Tibial artery (tissue), 4 donors: Measurements from ENCODE around the gene GALNT14.

Experiments
- DNase-seq, 2 donors: peaks; one replicate each; pipeline ENCODE4 v3.0.0-alpha.2; 2019
- H3K27ac ChIP-seq, 2 donors: fragments of 200-600 bp; sonication (generic) in 1 of 2; 1 replicate in 1 of 2; 2 replicates in 1 of 2; pipeline ENCODE4 v1.5.1; 2018 to 2019; ENCODE audit warnings: mild to moderate bottlenecking in 1 of 2
- H3K27me3 ChIP-seq, 2 donors: fragments of 200-600 bp; sonication (generic) in 1 of 2; one replicate each; pipeline versions ENCODE4 v1.5.1 to v1.6.0; 2016 to 2019
- H3K36me3 ChIP-seq, 3 donors: fragments of 200-600 bp; sonication (generic) in 2 of 3; one replicate each; pipeline ENCODE4 v1.5.1; 2016 to 2019; ENCODE audit warnings: mild to moderate bottlenecking in 2 of 3
- H3K4me1 ChIP-seq, 4 donors: fragments of 200-600 bp; sonication (generic) in 2 of 4; 1 replicate in 3 of 4; 2 replicates in 1 of 4; pipeline ENCODE4 v1.5.1; 2016 to 2019
- H3K4me3 ChIP-seq, 2 donors: fragments of 200-600 bp; sonication (generic) in 1 of 2; 1 replicate in 1 of 2; 2 replicates in 1 of 2; pipeline ENCODE4 v1.5.1; 2018 to 2019; ENCODE audit warnings: mild to moderate bottlenecking in 2 of 2
- H3K9me3 ChIP-seq, 3 donors: fragments of 200-600 bp; sonication (generic) in 1 of 3; one replicate each; pipeline ENCODE4 v1.5.1; 2016 to 2019
- intact Hi-C: fragments of 100-400 bp; cut with DNase I; formaldehyde crosslinking; loops from one replicate; pipeline ENCODE4 v1.15.0; 2023; ENCODE audit warnings: low total_unique reads
- TF ChIP-seq, protein P1 (sequence below), 2 experiments: fragments of 200-600 bp in 1 of 2; fragments of 450-650 bp in 1 of 2; IDR thresholded peaks; one replicate each; pipeline ENCODE4 v1.5.1; 2017 to 2019; ENCODE audit warnings: antibody characterized with exemption in 2 of 2, mild to moderate bottlenecking in 1 of 2, moderate library complexity in 1 of 2

The GALNT14 gene

DNA sequence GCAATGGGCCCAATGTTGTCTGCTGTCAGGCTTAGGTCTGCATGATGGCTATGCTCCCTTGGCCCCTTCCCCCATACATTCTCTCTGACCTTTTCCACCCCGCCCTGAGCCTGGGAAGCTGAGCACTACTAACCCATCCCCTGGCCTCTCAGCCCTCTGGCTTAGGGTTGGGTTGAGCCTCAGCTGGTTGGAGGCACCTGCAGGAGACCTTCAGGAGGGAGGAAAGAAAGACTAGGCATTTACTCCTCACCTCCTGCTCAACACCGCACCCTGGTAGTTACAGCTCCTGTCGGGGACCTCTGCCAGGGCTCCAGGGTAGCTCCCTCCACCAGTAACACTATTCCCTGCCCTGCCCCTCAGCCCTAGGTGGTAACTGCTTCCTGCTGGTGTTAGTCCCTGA lies 80.5 kb downstream of the GALNT14 start:
- TF ChIP-seq, protein P1, sequence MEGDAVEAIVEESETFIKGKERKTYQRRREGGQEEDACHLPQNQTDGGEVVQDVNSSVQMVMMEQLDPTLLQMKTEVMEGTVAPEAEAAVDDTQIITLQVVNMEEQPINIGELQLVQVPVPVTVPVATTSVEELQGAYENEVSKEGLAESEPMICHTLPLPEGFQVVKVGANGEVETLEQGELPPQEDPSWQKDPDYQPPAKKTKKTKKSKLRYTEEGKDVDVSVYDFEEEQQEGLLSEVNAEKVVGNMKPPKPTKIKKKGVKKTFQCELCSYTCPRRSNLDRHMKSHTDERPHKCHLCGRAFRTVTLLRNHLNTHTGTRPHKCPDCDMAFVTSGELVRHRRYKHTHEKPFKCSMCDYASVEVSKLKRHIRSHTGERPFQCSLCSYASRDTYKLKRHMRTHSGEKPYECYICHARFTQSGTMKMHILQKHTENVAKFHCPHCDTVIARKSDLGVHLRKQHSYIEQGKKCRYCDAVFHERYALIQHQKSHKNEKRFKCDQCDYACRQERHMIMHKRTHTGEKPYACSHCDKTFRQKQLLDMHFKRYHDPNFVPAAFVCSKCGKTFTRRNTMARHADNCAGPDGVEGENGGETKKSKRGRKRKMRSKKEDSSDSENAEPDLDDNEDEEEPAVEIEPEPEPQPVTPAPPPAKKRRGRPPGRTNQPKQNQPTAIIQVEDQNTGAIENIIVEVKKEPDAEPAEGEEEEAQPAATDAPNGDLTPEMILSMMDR (IDR thresholded peaks at IDR 0.05), result no peak
- H3K27me3 ChIP-seq, result no peaks in the 10 kb centered on the region
- DNase-seq, result no peak
- no peak overlapping the region for H3K4me3 ChIP-seq
- H3K4me1 ChIP-seq, result no peaks in the 10 kb centered on the region
- intact Hi-C loops, result no loop called here
- H3K27ac ChIP-seq, result no peak overlapping the region
- no peaks in the 10 kb centered on the region for H3K9me3 ChIP-seq
- no peaks in the 10 kb centered on the region for H3K36me3 ChIP-seq

DNA sequence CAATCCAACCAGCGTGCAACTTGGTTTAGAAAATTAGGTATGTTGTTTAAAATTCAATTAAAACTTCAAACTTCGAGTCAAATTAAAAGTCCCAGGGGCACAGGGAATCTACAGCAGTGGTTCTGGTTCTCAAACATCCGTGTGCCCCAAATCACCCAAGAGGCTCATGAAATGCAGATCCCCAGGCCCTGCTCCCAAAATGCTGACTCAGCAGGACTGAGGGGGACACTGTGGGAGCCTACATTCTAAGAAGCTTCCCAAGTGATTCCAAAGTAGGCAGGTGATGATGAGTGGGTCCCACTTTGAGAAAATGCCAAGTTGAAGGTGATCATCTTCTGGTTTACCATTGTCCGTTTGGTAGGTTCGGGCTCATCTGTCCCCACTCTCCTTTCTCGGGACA lies 82.3 kb downstream of the GALNT14 start:
- TF ChIP-seq, protein P1 (IDR thresholded peaks at IDR 0.05), result no peak
- no peak overlapping the region for H3K27ac ChIP-seq
- H3K4me3 ChIP-seq, result no peak overlapping the region
- no peaks in the 10 kb centered on the region for H3K27me3 ChIP-seq
- no peak for DNase-seq
- no peaks in the 10 kb centered on the region for H3K4me1 ChIP-seq
- H3K9me3 ChIP-seq, result no peaks in the 10 kb centered on the region
- intact Hi-C loops, result no loop called here
- no peaks in the 10 kb centered on the region for H3K36me3 ChIP-seq

DNA sequence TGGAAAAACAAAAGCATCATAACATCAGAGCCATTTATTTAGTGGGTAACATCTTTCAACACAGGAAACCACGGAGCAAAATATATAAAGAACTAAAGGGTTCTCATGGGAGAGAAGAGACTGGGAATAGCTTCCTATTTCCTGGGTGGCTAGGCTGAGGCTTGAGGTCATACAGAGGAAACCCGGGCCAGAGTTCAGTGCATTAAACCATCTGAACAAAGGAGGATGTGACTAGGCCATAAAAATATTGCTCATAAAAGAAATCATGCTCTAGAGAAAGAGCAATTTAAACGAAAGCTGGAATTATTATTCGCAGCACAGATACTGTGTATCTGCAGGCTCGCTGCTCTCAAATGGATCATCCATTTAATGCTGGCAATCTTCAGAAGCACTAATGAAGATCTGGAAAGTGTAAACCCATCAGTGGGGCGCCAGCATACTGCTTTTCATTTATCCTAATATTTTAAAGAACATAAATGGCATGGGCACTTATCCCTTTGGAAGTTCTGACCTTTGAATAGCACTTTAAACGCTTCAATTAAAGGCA lies 83.3 kb downstream of the GALNT14 start:
- intact Hi-C loops, result no loop called here
- H3K27ac ChIP-seq, result no peak overlapping the region

DNA sequence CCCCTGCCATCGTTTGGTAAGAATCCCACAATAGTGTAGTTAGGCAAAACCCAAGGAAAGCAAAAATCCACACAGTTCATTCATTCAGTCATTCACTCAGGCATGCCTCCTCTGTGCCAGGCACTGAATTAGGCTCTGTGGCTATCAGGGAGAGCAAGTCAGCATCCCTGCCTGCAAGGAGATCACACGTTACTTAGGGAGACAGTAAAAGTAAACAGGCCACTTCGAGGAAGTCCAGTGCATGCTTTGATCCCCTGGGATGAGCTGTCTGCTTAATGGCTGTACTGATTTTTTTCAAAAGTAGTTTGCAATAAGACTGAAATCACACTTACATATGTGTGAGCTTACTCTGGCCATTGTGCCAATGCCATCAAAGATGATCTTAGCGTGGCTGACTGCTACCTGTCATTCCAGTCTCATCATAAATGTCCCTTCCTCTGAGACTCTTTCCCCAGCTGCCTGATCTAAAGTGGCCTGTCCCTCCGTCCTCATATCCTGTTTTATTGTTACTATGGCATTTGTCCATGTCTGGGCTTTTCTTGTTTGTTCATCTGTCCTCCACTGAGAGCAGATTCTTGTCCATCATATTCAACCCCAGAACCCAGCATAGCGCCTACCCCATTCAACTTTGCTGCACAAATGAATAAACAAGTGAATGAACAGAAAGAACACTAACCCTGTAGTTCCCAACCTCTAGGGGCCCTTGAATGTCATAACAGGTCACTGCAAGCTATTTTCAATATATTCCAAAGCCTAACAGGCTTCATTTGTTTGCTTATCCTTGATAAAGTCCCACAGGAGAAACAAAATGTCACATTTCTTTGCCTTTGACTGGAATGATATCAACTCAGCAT lies 84.1 kb downstream of the GALNT14 start:
- Histone ChIP-seq H3K9me3 (no peaks in the 10 kb centered on the region), H3K36me3 (no peaks in the 10 kb centered on the region), H3K4me1 (no peaks in the 10 kb centered on the region), H3K27me3 (no peaks in the 10 kb centered on the region), H3K27ac (no peak overlapping the region), H3K4me3 (no peak overlapping the region)
- intact Hi-C loops, result no loop called here
- no peak for DNase-seq
- TF ChIP-seq, protein P1 (IDR thresholded peaks at IDR 0.05), result no peak

More for the DNA sequence above, 83.3 kb downstream of the GALNT14 start:
- H3K9me3 ChIP-seq, result no peaks in the 10 kb centered on the region
- no peak overlapping the region for H3K4me3 ChIP-seq
- TF ChIP-seq, protein P1 (IDR thresholded peaks at IDR 0.05), result no peak
- no peaks in the 10 kb centered on the region for H3K27me3 ChIP-seq
- no peaks in the 10 kb centered on the region for H3K4me1 ChIP-seq
- no peaks in the 10 kb centered on the region for H3K36me3 ChIP-seq
- no peak for DNase-seq

DNA sequence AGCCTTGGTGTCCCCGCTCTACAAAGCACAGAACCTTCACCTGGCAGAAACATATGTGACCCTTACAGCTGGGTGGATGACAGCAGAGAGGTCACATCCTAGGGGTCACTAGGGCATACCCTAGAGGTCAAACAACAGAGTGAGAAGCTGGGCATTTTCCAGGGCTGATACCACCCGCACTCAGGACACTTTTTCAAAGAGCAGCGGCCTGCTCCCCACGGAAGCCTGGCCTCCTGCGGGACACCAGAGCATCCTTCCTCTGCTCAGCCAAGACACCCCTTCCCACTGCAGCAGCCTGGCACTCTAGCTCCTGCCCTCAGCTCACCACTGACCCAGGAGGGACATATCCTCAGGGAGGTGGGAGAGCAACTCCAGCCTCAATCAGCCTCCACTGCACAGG lies 86.0 kb downstream of the GALNT14 start:
- no peak for DNase-seq
- no peak overlapping the region for H3K27ac ChIP-seq
- H3K4me3 ChIP-seq, result no peak overlapping the region
- TF ChIP-seq, protein P1 (IDR thresholded peaks at IDR 0.05), result no peak
- no peaks in the 10 kb centered on the region for H3K27me3 ChIP-seq
- intact Hi-C loops, result no loop called here
- H3K4me1 ChIP-seq, result no peaks in the 10 kb centered on the region
- H3K9me3 ChIP-seq, result no peaks in the 10 kb centered on the region
- no peaks in the 10 kb centered on the region for H3K36me3 ChIP-seq
